ENCODE results near the gene CCDC69. TPM values are rescaled to one million over a fixed set of nuclear protein-coding genes. Genes with fewer than 3 reads are reported as not detected.

The CCDC69 gene
- total RNA-seq, 1 donor from 2014 or later = 0.79 TPM

DNA sequence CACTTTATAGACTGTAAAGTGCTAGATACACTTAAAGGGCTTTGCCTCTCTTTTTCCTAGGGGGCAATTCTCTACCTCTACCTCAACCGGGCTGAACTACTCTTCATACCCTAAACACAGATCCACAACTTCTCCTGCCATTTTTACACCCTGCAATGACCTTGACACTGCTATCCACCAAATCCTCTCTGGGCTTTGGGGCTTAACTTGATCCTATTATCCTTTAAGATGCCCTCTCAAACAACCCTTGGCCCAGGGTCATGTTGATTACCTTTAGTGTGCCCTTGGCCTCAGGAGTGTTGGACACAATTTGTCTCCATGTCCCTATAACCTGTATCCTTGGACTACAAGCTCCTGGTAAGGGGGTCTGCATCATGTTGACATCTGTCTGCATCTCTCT lies 85.8 kb downstream of the CCDC69 start:
- FAIRE-seq (no peak), DNase-seq (ENCODE audit: low read depth) (no peak)
- H3K36me3 ChIP-seq (ENCODE audit: control insufficient read depth, insufficient read depth, low read length) = no peaks in the 10 kb centered on the region
- no peaks in the 10 kb centered on the region for H3K27me3 ChIP-seq (ENCODE audit: control insufficient read depth, insufficient read depth, low read length)
- TF ChIP-seq CTCF (IDR thresholded peaks at IDR 0.05; ENCODE audit: insufficient read depth, low read length, severe bottlenecking) = no peak
- H3K4me3 ChIP-seq (ENCODE audit: low read depth, low read length) = no peak overlapping the region

DNA sequence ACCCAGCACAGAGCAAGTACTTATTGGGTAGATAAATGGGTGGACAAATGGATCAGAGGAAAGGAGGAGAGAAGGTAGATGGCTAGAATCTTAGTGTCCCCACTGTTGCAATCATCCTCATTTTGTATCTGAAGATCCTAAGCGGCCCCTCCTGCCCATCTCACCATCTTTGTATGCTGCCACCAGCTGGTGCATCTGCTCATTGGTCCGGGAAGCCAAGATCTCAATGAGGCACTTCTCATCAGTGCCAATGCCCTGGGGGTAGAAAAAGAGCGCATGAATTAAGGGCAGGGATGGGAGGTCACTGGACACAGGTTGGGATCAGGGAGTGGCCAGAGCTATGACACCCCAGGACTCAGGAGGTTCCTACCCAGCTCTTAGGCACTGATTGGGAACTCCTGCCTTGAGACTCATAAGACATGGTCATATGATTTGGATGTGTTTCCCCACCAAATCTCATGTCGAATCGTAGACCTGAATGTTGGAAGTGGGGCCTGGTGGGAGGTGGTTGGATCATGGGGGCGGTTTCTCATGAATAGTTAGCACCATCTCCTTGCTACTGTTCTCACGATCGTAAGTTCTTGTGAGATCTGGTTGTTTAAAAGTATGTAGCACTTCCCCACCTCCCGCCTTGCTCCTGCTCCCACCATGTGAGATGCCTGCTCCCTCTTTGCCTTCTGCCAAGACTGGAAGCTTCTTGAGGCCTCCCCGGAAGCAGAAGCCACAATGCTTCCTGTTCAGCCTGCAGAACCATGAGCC lies 86.6 kb downstream of the CCDC69 start:
- H3K27me3 ChIP-seq (ENCODE audit: control insufficient read depth, insufficient read depth, low read length) = no peaks in the 10 kb centered on the region
- DNase-seq (ENCODE audit: low read depth) (no peak), FAIRE-seq (no peak)
- H3K4me3 ChIP-seq (ENCODE audit: low read depth, low read length) = no peak overlapping the region
- no peaks in the 10 kb centered on the region for H3K36me3 ChIP-seq (ENCODE audit: control insufficient read depth, insufficient read depth, low read length)
- no peak for TF ChIP-seq CTCF (IDR thresholded peaks at IDR 0.05; ENCODE audit: insufficient read depth, low read length, severe bottlenecking)

DNA sequence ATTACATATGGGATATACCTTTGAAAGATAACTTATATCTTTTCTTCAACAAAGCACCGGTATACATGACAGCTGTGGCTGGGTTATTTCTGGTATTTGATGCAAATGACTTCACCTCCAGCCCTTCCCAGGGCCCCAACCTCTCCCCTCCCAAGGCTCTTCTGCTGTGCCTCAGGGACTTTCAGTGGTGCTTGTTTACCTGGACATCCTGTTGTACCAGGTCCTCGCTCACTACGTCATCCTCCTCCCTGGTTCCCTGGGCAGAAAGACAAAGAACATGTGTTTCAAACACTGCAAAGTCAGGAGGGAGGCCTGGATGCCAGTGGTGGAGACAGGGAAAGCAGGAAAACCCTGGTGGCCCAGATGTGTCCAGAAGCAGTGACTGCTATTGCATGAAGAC lies 89.7 kb downstream of the CCDC69 start:
- Histone ChIP-seq H3K36me3 (ENCODE audit: control insufficient read depth, insufficient read depth, low read length) (no peaks in the 10 kb centered on the region), H3K4me3 (ENCODE audit: low read depth, low read length) (no peak overlapping the region), H3K27me3 (ENCODE audit: control insufficient read depth, insufficient read depth, low read length) (no peaks in the 10 kb centered on the region)
- DNase-seq (ENCODE audit: low read depth) = no peak
- no peak for FAIRE-seq
- no peak for TF ChIP-seq CTCF (IDR thresholded peaks at IDR 0.05; ENCODE audit: insufficient read depth, low read length, severe bottlenecking)

DNA sequence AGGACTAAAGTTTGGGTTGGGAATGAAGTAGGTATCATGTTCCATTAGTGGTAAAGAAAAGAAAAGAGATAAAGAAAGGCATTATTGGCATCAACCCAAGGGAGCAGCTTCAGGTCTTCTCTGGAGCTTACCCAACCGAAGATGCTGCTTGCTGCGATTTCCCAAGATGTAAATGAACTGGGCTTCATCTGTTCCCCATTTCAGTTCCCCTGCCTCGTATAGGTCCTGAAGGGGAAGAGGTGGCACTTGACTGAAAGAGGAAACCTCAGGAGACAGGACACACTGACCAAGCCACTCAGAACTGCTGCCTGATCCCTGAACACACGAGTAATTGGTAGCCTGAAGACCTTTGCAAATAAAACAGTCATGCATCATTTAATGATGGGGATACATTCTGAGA lies 90.9 kb downstream of the CCDC69 start:
- DNase-seq (ENCODE audit: low read depth) (no peak), FAIRE-seq (peak; percentile 72)
- TF ChIP-seq CTCF (IDR thresholded peaks at IDR 0.05; ENCODE audit: insufficient read depth, low read length, severe bottlenecking) = no peak
- Histone ChIP-seq H3K27me3 (ENCODE audit: control insufficient read depth, insufficient read depth, low read length) (no peaks in the 10 kb centered on the region), H3K36me3 (ENCODE audit: control insufficient read depth, insufficient read depth, low read length) (no peaks in the 10 kb centered on the region), H3K4me3 (ENCODE audit: low read depth, low read length) (no peak overlapping the region)

Other genes with a start within 250 kb of the CCDC69 start
- gene GPX3, start 203.5 kb downstream of the CCDC69 start, total RNA-seq = 79.0 and 182 TPM in 2 replicates
- 65.6 and 75.3 TPM in 2 replicates for gene TNIP1, start 143.1 kb downstream of the CCDC69 start, total RNA-seq
- 1.3 and 11.3 TPM in 2 replicates for gene ANXA6, start 66.3 kb downstream of the CCDC69 start, total RNA-seq
- 85.4 and 121 TPM in 2 replicates for gene GM2A, start 29.1 kb upstream of the CCDC69 start, total RNA-seq
- not detected in 2 replicates for gene SLC36A3, start 79.7 kb upstream of the CCDC69 start, total RNA-seq
- gene SLC36A2, start 123.5 kb upstream of the CCDC69 start, total RNA-seq = not detected in 2 replicates
- 4.5 and 4.9 TPM in 2 replicates for gene SLC36A1, start 223.5 kb upstream of the CCDC69 start, total RNA-seq